HTR-8/SVneo (cell line): ENCODE measurements around the gene AGPS.
"Not testable (repeated sequence)": the region's sequence is repeated elsewhere in the genome, so short reads cannot be mapped to it uniquely, and the experiment has no call there.

Experiments
- DNase-seq: peaks from one replicate; pipeline ENCODE4 v3.0.0; 2011; ENCODE audit warnings: low spot score, mixed read lengths; ENCODE audit not compliant: insufficient read length
- FAIRE-seq: peaks from 2 replicates; lab custom pipeline; 2011; peaks lifted over from hg19 to GRCh38; lab: Jason Lieb, UNC

The AGPS gene

DNA sequence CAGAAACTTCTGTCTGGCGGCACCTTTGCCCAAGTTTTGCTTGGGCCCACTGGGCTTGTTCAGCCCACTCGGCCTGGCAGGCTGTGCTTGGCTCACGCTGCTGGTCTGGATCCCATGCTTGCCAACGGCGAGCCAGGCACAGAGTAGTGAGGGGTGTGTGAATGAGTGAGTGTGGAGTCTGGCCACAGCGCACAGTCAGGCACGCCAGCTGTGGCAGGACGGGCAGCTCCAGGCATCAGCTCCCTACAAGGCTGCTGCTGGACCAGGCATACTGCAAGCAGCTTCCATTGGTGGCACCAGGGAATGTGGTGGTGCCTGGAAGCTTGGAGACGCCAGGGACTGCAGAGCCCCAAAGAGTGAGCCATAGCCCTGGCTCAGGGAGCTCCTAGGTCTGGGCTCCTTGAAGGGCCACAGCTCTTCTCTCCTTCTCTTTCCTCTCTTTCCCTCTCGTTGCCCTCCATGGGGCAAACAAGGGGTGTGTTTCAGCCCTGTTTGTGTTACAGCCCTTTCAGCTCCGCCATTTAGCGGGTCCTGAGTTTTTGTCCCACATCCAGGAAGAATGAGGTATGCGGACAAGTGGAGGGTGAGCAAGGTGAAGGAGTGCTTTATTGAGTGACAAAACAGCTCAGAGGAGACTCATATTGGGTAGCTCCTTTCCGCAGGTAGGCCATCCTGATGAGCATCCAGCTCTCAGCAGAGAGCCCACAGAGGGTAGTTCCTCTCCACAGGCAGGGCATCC lies 73.0 kb downstream of the AGPS start:
- FAIRE-seq (no peak), DNase-seq (no peak)

GRCh38 chr2:177466337-177467195 lies 74.0 kb downstream of the AGPS start:
- DNase-seq, result peak; percentile 3
- FAIRE-seq, result no peak

- DNase-seq (no peak), FAIRE-seq (no peak)
Observed at GRCh38 chr2:177467646-177468045, 75.1 kb downstream of the AGPS start.

DNA sequence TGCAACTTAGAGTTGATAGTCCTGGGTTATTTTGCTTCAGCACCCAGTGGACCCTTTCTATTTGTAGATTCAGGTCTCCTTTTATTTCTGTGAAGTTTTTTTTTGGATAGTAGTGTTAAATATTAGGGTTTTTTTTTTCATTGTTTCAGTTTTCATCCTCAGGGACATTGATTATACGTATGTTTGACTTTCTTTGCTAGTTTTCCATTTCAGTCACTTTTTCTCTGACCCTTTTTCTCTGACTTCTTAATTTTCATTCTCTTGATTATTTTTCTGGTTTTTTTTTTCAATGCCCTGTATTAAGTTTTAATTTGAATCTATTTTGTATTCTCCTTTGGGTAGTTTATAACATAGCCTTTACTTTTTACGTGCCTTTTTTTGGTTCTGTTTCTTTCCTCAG lies 79.4 kb downstream of the AGPS start:
- FAIRE-seq (no peak), DNase-seq (no peak)

GRCh38 chr2:177474301-177474700 lies 81.7 kb downstream of the AGPS start:
- FAIRE-seq, result no peak

GRCh38 chr2:177474998-177475397 lies 82.4 kb downstream of the AGPS start:
- DNase-seq (no peak), FAIRE-seq (no peak)

More at GRCh38 chr2:177474301-177474700, 81.7 kb downstream of the AGPS start:
- DNase-seq, result no peak

DNA sequence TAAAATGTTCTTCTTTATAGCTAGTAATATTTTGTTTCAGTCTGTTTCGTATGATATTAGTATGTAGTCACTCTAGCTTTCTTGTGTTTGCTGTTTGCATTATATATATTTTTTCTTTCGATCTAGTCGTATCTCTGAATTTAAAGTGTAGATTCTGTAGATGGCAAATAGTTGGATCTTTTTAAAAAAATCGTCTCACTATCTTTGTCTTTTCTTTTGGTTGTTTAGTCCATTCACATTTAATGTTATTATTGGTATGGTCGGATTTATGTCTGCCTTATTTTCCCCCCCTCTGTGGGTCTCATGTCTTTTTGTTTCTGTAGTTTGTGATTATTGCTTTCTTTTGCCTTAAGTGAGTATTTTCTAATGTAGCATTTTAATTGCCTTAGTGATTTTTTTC lies 84.3 kb downstream of the AGPS start:
- FAIRE-seq (no peak), DNase-seq (no peak)

DNA sequence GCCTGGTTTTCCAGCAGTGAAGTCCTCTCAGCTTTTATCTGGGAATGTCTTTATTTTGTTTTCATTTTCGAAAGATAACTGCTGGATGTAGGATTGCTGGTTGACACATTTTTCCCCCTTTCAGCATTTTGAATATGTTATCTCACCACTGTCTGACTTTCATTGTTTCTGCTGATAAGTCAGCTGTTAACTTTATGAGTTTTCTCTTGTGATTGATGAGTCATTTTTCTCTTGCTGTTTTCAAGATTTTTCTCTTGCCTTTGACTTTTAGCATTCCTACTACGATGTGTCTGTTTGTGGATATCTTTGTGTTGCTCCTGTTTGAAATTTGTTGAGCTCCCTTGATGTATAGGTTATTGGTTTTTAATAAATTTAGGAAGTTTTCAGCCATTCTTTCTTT lies 85.5 kb downstream of the AGPS start:
- no peak for FAIRE-seq

DNA sequence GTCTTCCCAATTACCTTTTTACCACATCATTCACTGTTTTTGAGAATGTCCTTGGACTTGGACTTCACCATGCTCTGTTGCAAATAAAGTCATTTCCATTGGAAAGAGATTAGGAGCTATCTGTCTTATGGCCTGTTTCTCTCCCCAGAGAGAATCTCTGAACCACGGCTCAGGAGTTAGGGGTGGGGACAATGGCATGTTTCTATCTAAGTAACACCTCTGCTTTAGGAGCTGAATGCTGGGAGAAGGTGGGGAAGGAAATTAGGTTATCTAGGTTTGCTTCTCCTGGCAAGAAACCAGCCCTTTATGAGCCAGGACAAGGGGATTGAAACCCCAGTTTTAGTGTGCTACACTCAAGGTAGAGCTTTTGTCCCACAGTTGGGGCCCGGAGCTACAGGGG lies 86.3 kb downstream of the AGPS start:
- FAIRE-seq (no peak), DNase-seq (no peak)

More for the DNA sequence above, 85.5 kb downstream of the AGPS start:
- DNase-seq, result no peak

GRCh38 chr2:177482195-177482594 lies 89.6 kb downstream of the AGPS start:
- FAIRE-seq, result no peak
- no peak for DNase-seq

DNA sequence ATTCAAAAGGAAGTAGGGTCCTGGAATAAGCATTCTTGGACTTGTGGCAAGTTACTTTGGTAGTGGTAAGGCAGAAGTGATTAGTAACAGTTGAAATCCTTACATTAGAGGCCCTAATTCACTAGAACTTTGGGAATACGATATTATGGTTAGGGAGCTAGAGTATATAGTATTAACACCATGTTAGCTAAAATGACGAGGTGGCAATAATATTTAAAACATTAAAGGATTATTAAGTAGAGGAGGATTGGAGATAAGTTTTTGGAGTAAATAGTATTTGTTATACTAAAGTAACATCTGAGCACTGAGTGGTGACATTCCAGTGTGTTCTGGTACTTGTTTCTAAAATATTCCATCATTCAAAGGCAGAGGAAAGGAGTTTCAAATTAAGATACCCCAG lies 91.0 kb downstream of the AGPS start:
- no peak for DNase-seq
- no peak for FAIRE-seq

GRCh38 chr2:177484180-177484795 lies 91.7 kb downstream of the AGPS start:
- DNase-seq (no peak), FAIRE-seq (no peak)

- FAIRE-seq, DNase-seq: not testable (repeated sequence)
Observed at GRCh38 chr2:177485657-177486056, 93.1 kb downstream of the AGPS start.

- FAIRE-seq, result no peak
Observed at GRCh38 chr2:177489719-177490301, 97.2 kb downstream of the AGPS start.

GRCh38 chr2:177495945-177496344 lies 103.4 kb downstream of the AGPS start:
- FAIRE-seq (no peak), DNase-seq (no peak)

More at GRCh38 chr2:177489719-177490301, 97.2 kb downstream of the AGPS start:
- peak; percentile 22 for DNase-seq

DNA sequence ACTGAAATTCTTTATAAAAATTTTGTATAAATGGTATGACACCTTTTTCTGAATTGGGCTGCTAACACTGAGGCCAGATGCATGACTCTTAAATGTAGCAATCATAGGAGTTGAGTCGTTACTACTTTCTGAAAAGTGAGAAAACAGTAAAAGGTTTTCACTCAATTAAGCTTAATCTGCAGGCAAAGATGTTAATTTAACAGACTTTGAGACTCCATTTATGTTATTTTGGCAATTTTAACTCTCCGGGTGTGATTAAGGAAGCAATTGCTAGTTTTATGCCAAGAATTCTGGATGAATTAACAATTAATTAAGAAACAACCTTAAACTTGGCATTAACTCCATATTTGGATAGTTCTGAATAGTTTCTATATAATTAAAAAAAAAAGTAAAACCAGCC lies 104.3 kb downstream of the AGPS start:
- FAIRE-seq, result no peak
- no peak for DNase-seq

GRCh38 chr2:177501186-177501585 lies 108.6 kb downstream of the AGPS start:
- no peak for DNase-seq
- no peak for FAIRE-seq

DNA sequence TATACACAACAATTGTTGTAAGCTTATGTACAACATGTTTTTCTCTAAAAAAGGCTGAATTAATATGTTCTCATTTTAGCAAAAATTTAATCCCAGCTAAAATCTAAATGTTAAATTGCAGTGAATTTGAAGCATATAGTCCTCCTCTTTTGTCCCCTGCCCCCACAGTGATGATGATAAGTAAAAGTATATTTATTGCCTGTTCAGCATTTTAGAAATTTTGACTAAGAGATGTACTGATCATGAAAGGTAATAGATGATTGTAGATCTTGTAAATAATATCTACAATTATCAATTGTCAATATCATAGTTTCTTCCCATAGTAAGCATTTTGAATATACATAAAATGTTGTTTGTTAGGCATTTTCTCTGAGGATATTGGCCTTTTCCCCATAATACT lies 113.9 kb downstream of the AGPS start:
- no peak for DNase-seq
- FAIRE-seq, result no peak

GRCh38 chr2:177506998-177507397 lies 114.4 kb downstream of the AGPS start:
- DNase-seq (no peak), FAIRE-seq (no peak)

- no peak for DNase-seq
- FAIRE-seq, result no peak
Observed at GRCh38 chr2:177516824-177517544, 124.4 kb downstream of the AGPS start.
